Measurements from ENCODE around the gene SERPINB10. TPM values are rescaled to one million over a fixed set of nuclear protein-coding genes. Genes with fewer than 3 reads are reported as not detected.

SERPINB10 gene, protein sequence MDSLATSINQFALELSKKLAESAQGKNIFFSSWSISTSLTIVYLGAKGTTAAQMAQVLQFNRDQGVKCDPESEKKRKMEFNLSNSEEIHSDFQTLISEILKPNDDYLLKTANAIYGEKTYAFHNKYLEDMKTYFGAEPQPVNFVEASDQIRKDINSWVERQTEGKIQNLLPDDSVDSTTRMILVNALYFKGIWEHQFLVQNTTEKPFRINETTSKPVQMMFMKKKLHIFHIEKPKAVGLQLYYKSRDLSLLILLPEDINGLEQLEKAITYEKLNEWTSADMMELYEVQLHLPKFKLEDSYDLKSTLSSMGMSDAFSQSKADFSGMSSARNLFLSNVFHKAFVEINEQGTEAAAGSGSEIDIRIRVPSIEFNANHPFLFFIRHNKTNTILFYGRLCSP
- total RNA-seq (2014; rRNA removed; shearing (Covaris generic)), result 1.5 and 9.9 TPM in 2 replicates

- DNase-seq (ENCODE audit: low read depth), result no peak
These were observed at the start of gene SERPINB10 for GRCh38 chr18:63907664-63908063. Gene SERPINB10 (plus strand): TSS chr18:63907958. CDS start chr18:63915511, 7,553 bp downstream.

DNA sequence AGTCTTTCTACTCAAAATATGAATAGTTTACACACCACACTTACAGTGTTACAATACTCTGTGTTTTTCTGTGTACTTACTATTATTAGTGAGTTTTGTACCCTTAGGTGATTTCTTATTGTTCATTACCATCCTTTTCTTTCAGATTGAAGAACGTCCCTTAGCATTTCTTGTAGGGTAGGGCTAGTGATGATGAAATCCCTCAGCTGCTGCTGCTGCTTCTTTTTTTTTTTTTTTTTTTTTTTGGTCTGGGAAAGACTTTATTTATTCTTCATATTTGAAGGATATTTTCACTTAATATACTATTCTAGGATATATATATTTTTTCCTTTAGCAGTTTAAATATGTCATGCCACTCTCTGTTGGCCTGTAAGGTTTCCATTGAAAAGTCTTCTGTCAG lies 49.3 kb upstream of the SERPINB10 start:
- no peak for DNase-seq (ENCODE audit: low read depth)

- no peak for DNase-seq (ENCODE audit: low read depth)
These were observed 47.8 kb upstream of the SERPINB10 start for GRCh38 chr18:63859781-63860475.

- DNase-seq (ENCODE audit: low read depth), result no peak
These were observed 47.2 kb upstream of the SERPINB10 start for GRCh38 chr18:63860531-63860930.

- no peak for DNase-seq (ENCODE audit: low read depth)
These were observed 40.2 kb upstream of the SERPINB10 start for GRCh38 chr18:63867368-63868125.

GRCh38 chr18:63868546-63868945 lies 39.2 kb upstream of the SERPINB10 start:
- DNase-seq (ENCODE audit: low read depth), result no peak

GRCh38 chr18:63869374-63869773 lies 38.4 kb upstream of the SERPINB10 start:
- peak; percentile 68 for DNase-seq (ENCODE audit: low read depth)

GRCh38 chr18:63869851-63870250 lies 37.9 kb upstream of the SERPINB10 start:
- DNase-seq (ENCODE audit: low read depth), result no peak

DNA sequence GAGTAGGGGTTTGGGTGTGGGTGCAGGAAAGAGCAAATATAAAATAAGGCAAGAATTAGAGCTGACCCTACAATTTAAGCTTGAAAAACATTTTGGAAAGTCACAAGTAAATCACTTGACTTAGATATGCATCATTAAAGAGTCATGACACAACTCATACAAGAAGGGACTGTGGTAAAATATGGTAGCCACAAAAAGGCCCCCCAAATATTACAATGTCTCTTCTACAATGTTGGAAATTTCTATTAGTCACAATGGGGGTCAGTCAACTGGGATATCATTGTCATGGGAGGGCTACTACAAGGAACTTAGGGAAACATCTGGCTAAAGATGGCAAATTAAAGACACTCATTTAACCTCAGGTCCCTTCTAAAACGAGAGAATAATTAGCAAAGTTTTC lies 35.9 kb upstream of the SERPINB10 start:
- no peak for DNase-seq (ENCODE audit: low read depth)

DNA sequence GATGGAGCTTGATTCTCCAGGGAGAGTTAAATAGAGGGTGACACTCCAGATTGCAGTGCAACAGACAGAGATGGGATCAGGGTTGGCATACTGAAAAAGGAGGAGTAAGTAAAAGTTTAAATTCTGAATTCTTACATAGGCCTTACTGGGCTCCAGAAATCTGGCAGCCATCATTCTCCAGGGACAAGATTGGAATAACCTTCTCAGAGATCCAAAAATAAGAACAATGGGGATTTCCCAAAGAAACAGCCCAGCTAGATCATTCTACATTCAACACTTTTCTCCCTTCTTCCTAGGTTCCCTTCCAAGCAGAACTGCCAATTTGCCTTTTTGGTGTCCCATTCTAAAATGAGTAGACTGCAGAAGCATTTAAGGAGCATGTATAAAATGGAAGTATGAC lies 35.2 kb upstream of the SERPINB10 start:
- no peak for DNase-seq (ENCODE audit: low read depth)

- DNase-seq (ENCODE audit: low read depth), result no peak
These were observed 29.4 kb upstream of the SERPINB10 start for GRCh38 chr18:63878343-63878742.

- no peak for DNase-seq (ENCODE audit: low read depth)
These were observed 28.8 kb upstream of the SERPINB10 start for GRCh38 chr18:63878925-63879324.

- DNase-seq (ENCODE audit: low read depth), result no peak
These were observed 28.0 kb upstream of the SERPINB10 start for GRCh38 chr18:63879709-63880108.

- DNase-seq (ENCODE audit: low read depth), result peak; percentile 46
These were observed 25.9 kb upstream of the SERPINB10 start for GRCh38 chr18:63881851-63882250.

- DNase-seq (ENCODE audit: low read depth), result peak; percentile 90
These were observed 25.2 kb upstream of the SERPINB10 start for GRCh38 chr18:63882333-63883141.

GRCh38 chr18:63883617-63884016 lies 24.1 kb upstream of the SERPINB10 start:
- DNase-seq (ENCODE audit: low read depth), result no peak

- peak; percentile 46 for DNase-seq (ENCODE audit: low read depth)
These were observed 20.3 kb upstream of the SERPINB10 start, which contains the start of gene SERPINB2 for GRCh38 chr18:63887424-63887823. Gene SERPINB2 (plus strand): TSS chr18:63887705. CDS start chr18:63891445, 3,740 bp downstream.

- DNase-seq (ENCODE audit: low read depth), result no peak
These were observed 19.1 kb upstream of the SERPINB10 start for GRCh38 chr18:63888470-63889190.

DNA sequence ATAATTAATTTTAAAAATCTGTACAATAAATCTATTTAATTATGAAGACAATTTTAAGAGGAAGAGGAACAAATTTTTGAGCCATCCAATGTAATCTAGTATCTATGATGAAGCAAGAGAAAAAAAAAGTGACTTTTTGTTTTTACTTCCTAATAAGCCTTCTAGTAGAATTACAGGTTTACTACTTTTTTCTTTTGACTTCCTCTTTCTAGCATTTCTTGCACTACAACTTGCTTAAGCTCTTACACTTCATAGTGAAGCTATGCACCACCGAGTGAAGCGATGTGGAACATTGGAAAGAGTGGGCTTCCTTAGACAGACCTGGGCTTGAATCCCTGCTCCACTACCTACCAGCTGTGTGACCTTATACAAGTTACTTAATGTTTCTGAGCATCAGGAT lies 18.1 kb upstream of the SERPINB10 start:
- no peak for DNase-seq (ENCODE audit: low read depth)

DNA sequence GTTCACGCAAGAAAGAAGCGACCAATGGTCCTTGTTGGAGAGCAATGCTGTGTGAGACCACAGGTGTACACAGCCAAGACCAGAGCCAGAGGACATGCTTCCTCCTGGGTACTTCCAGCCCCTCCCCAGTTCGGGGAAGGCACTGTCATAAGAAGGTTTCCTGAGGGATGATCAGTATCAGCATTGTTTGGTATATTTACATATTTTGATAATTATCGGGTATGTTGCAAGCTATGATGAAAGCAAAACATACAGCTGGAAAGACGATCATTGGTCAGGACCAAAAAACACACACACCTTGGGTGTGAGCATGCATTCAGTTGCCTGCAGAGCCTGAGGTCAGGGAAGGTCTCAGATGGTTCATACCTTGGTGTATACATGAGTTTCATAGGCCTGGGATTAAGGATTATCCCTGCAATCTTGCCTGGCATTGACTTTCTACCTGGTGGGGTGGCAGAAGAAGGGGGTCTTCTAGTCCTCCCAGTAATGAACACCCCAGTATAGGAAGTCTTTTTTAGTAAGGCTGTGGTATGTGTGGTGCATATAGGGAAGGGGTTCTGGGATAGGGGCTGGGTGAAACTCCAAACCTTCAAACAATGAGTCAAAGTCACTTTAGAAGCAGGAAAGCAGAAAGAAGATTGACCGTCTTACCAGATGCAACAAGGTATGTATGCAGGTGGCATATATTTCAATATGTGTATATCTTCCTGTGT lies 17.4 kb upstream of the SERPINB10 start:
- DNase-seq (ENCODE audit: low read depth), result no peak

All from Daoy (cell line).